NOMO-1 treated with dmso at 0.1 percent for 144 hours (cell line): ENCODE measurements around the gene MCCC1.
"Not testable (repeated sequence)": the region's sequence is repeated elsewhere in the genome, so short reads cannot be mapped to it uniquely, and the experiment has no call there.

Experiments
- DNase-seq: peaks from one replicate; lab custom pipeline; 2025; ENCODE audit not compliant: unreplicated experiment; lab: John Stamatoyannopoulos, UW

The MCCC1 gene

GRCh38 chr3:183106635-183107034, 7.3 kb upstream of the MCCC1 start:
- DNase-seq: no peak

- not testable (repeated sequence) for DNase-seq
Measured at GRCh38 chr3:183103950-183104349, 4.7 kb upstream of the MCCC1 start.

- not testable (repeated sequence) for DNase-seq
Measured at GRCh38 chr3:183101040-183101439, 1.7 kb upstream of the MCCC1 start.

- no peak for DNase-seq
Measured at GRCh38 chr3:183100376-183100775, 1.1 kb upstream of the MCCC1 start.

GRCh38 chr3:183099838-183100204, 525 bp upstream of the MCCC1 start:
- DNase-seq: no peak

GRCh38 chr3:183098536-183099025, 715 bp downstream of the MCCC1 start:
- no peak for DNase-seq

- DNase-seq: no peak
Measured at GRCh38 chr3:183094711-183095110, 4.6 kb downstream of the MCCC1 start.

GRCh38 chr3:183092256-183092655, 7.0 kb downstream of the MCCC1 start:
- DNase-seq: no peak

- no peak for DNase-seq
Measured at GRCh38 chr3:183087184-183087583, 12.1 kb downstream of the MCCC1 start.

DNA sequence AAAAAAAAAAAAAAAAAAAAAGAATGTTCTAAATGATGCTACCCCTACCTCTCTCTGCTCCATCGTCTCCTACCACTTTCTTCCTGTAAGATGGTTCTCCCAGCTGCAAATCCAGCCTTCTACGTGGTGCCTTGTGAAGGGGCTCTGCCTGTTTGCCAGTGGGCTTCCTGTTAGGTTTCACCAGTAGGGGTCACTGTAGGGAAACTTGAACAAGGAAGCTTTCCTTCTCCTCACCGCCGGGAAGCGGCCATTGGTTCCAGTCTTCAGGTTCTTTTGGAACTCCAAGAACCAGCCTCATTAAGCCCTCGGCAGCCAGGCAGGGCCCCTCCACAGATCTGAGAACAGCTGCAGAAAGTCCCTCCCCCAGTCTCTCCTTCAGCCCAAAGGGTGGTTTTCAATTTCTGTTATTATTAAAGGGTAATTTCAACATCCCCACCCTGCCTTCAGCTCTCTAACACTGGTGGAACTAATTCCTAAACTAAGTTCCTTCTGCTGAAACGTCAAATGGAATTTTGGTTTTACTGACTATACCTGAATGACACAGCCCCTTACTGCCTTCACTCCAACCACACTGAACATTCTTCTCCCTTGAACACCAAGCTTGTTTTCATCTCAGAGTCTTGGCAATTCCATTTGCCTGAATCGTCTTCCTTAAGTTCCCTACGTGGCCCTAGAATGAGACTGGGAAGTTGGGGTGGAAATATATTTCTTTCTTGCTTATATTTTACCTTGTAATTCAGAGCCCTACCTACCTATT, 13.5 kb downstream of the MCCC1 start:
- DNase-seq: peak; percentile 5

- no peak for DNase-seq
Measured at GRCh38 chr3:183082355-183082915, 16.9 kb downstream of the MCCC1 start.

DNA sequence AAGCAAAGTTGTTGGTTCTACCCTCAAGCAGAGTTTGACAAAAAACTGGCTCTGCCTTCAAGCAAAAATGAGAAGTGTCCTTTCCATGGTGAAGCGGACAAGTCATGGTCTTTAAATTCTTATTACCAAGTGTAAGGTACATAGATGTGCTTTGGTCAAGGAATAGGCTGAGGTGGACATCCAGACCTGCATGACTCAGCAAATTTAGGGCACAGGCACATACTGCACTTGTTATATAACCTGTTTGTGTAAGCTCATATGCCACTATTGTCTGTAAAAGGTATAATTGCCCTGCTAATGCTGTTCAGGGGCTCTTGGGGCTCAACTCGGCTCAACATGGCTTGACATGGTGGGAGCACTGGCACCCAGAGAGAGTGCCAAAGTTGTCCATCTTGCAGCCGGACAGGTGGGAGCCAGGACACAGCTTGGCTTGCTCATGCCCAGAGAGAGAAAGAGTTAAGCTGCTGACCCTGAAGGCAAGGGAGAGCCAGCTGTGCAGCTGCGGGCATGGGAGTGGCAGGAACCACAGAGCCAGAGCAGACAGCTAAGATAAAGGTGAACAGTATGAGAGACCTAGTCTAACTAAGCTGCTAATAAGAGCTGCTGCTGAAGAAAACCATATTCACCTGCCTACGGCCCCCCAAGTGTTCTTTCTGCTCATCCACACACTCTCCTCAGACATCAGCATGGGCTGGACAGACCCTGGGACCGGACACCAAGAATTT, 17.7 kb downstream of the MCCC1 start:
- no peak for DNase-seq

DNA sequence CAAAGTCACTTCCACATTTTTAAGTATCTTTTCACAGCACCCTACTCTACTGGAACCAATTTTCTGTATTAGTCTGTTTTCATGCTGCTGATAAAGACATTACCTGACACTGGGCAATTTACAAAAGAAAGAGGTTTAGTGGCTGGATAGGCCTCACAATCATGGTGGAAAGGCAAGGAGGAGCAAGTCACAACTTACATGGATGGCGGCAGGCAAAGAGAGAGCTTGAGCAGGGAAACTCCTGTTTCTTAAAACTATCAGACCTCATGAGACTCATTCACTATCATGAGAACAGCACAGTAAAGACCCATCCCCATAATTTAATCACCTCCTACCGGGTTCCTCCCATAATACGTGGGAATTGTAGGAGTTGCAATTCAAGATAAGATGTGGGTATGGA, 18.7 kb downstream of the MCCC1 start:
- no peak for DNase-seq

DNA sequence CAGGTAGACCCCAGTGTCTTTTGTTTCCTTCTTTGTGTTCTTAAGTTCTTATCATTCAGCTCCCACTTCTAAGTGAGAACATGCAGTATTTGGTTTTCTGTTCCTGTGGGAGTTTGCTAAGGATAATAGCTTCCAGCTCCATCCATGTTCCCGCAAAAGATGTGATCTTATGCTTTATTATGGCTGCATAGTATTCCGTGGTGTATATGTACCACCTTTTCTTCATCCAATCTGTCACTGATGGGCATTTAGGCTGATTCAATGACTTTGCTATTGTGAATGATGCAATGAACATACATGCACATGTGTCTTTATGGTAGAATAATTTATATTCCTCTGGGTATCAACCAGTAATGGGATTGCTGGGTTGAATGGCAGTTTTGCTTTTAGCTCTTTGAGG, 24.4 kb downstream of the MCCC1 start:
- DNase-seq: no peak

DNA sequence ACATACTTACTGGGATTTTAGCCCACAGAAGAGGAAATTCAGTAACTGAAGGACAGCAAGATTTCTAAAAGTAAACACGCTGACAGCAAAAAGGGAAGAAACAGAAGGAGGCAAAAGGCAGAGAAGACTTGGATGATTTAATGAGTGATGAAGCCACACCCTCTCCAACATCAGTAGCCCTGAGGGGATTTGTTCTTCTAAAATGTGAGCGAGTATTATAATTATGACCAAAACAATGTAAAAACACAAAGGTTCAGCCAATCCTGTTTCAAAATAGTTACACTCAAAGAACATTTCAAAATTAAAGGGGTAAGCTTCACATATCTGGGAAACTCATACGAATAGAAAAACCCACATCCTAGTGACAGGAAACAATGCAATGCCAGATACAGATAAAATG, 25.0 kb downstream of the MCCC1 start:
- DNase-seq: peak; percentile 39

- no peak for DNase-seq
Measured at GRCh38 chr3:183073839-183074238, 25.5 kb downstream of the MCCC1 start.

DNA sequence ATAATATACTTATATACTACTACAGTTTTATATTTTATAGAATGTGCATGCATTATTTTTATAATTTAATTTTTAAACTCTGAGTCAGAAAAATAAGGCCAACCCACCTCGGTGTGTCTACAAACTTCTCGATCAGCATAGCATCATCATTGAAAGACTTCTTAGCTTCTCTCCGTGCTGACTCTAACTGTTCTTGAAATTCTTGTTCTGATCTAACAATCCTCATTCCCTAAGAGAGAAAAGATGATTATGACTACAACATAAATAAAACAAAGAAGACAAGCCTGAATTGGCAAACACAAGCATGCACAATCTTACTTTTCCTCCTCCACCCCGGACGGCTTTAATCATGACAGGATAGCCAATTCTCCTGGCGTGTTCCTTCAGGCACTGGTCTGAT, 28.4 kb downstream of the MCCC1 start:
- no peak for DNase-seq

DNA sequence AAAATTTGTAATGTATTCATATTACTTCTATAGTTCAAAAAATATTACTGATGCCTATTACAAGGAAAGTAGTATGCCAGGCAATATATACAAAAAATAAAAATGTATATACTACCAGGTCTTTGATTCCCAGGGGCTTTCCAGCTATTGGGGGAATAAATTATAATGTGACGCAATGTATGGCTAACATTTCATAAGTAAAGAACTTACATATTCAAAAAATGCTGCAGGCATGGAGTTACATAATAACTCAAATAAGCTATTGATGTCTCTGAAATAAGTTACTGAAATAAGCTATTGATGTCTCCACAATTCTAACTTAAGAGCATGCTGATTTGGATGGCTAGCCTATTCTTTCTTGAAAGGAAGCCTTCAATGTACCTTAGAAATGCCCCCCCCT, 30.2 kb downstream of the MCCC1 start:
- DNase-seq: no peak

DNA sequence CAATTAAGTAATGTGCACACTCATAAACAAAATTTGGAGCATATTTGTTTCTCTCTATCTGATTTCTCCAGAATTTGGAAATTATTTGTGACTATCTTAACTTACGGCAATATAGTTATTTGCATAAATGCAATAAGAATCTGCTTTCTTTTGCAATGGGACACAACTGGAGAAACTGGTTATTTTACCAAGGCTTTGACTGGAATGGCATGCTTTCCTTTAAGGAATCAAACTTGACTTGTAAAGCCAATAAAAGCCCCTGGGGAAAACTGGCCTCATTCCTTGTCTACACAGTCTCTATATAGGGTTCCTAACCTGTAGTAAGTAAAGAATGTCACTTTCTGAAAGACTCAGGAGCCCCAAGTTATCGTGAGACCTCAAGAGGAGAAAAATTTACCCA, 32.4 kb downstream of the MCCC1 start:
- DNase-seq: not testable (repeated sequence)

DNA sequence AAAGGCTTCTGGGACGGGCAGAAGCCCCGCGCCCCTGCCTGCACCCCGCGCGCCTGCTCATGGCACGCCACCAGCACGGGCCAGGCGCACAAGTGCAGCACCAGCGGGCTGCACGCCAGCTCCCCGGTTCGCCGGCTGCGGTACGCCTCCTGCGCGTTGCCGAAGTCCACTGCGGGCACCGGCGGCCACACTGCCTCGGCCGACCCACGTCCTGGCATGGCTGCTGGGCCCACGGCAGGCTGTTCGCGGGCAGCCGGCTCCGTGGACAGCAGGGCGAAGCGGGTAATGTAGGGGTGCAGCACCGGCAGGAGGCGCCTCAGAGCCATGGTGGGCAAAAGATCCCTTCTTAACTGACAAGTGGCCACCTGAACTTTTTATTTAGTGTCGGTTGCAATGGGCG, 34.8 kb downstream of the MCCC1 start:
- DNase-seq: no peak

- no peak for DNase-seq
Measured at GRCh38 chr3:183061391-183062172, 37.7 kb downstream of the MCCC1 start.
